H1 (cell line): Measurements from ENCODE around the gene GFOD1. TPM values are rescaled to one million over a fixed set of nuclear protein-coding genes. Genes with fewer than 3 reads are reported as not detected.

ENCODE experiments used
- YY1 ChIP-seq: IDR thresholded peaks from 2 replicates; pipeline ENCODE4 v1.6.1; 2011; ENCODE audit warnings: low read depth, mild to moderate bottlenecking, low read length
- ZNF274 ChIP-seq: IDR thresholded peaks from 2 replicates; pipeline ENCODE4 v1.7.0; 2012; ENCODE audit warnings: low read length, borderline replicate concordance; ENCODE audit errors: extremely low read depth
- polyA plus RNA-seq, 7 experiments: library from polyadenylated mRNA; depleted of rRNA in 3 of 7; stranded (reverse) in 5 of 7; unstranded in 2 of 7; fragments of >200 nt in 5 of 7; fragments of 200-250 nt in 2 of 7; gene quantifications; 1 replicate in 5 of 7; 2 replicates in 1 of 7; 4 replicates in 1 of 7; pipeline versions ENCODE4 v1.2.1 to v1.2.3, GENCODE V29; 2011 to 2013; ENCODE audit warnings: missing spikeins in 2 of 7, mixed read lengths in 2 of 7
- total RNA-seq: library from RNA; stranded (reverse); fragmentation: NEBNext Ultra II Directional; extraction: Animal tissue kit (Norgen Biotek cat#: 25700); gene quantifications from 2 replicates; pipeline ENCODE4 v1.2.1, GENCODE V29; 2021

The GFOD1 gene
- total and polyA plus RNA-seq, 2 of the 8 experiments (the other 6 are each of a cell fraction or from before 2014, with no cell fraction given) = 2.5 to 8.8 TPM

- TF ChIP-seq ZNF274 (no peak), YY1 (peak; percentile 38; the same call in 1 of the 2 replicates)
- TF ChIP-seq, all 59 proteins: peak for 4
Observed at GRCh38 chr6:13336553-13336952, 150.8 kb downstream of the GFOD1 start (continued).
